GM23338 (cell line): ENCODE data around the gene UCKL1. TPM values are rescaled to one million over a fixed set of nuclear protein-coding genes. Genes with fewer than 3 reads are reported as not detected.
A peak's percentile ranks its signal among the peaks of the same experiment; 100 is the strongest.
"Not testable (repeated sequence)": the region's sequence is repeated elsewhere in the genome, so short reads cannot be mapped to it uniquely, and the experiment has no call there.

ENCODE experiments used
- ATAC-seq: fragments of 200-7000 bp; cut with Tn5 transposase; 3 replicates; pipeline ENCODE4 v1.9.1; 2020
- DNase-seq: peaks from one replicate; pipeline ENCODE4 v3.0.0-alpha.2; 2015; ENCODE audit warnings: low spot score
- H2AFZ ChIP-seq: fragments of 200-600 bp; sonication (generic); 2 replicates; pipeline ENCODE4 v1.8.0; 2016; ENCODE audit warnings: antibody characterized with exemption, mild to moderate bottlenecking, moderate library complexity
- H3F3A ChIP-seq: fragments of 200-600 bp; sonication (generic); replicated peaks from 2 replicates; pipeline ENCODE4 v1.8.0; 2017; ENCODE audit warnings: antibody characterized with exemption, mixed run types, low read depth
- H3K27ac ChIP-seq: fragments of 200-600 bp; sonication (generic); 2 replicates; pipeline ENCODE4 v1.6.1; 2016; ENCODE audit warnings: low read depth
- H3K27me3 ChIP-seq: fragments of 200-600 bp; sonication (generic); 2 replicates; pipeline ENCODE4 v1.8.0; 2016; ENCODE audit warnings: mild to moderate bottlenecking, mixed run types, moderate library complexity; ENCODE audit not compliant: insufficient read depth
- H3K36me3 ChIP-seq: fragments of 200-600 bp; sonication (generic); 2 replicates; pipeline ENCODE4 v1.8.0; 2016; ENCODE audit warnings: mild to moderate bottlenecking; ENCODE audit not compliant: insufficient read depth
- H3K4me1 ChIP-seq: fragments of 200-600 bp; sonication (generic); 2 replicates; pipeline ENCODE4 v1.8.0; 2016; ENCODE audit warnings: mild to moderate bottlenecking, moderate library complexity; ENCODE audit not compliant: insufficient read depth
- H3K4me2 ChIP-seq: fragments of 200-600 bp; sonication (generic); 2 replicates; pipeline ENCODE4 v1.7.1; 2017; ENCODE audit warnings: mixed run types
- H3K4me3 ChIP-seq: fragments of 200-600 bp; sonication (generic); 2 replicates; pipeline ENCODE4 v1.6.1; 2016; ENCODE audit warnings: mixed run types
- H3K79me2 ChIP-seq: fragments of 200-600 bp; sonication (generic); replicated peaks from 2 replicates; pipeline ENCODE4 v1.8.0; 2017; ENCODE audit warnings: mild to moderate bottlenecking; ENCODE audit not compliant: insufficient read depth
- H3K9me2 ChIP-seq: fragments of 200-600 bp; sonication (generic); 2 replicates; pipeline ENCODE4 v1.8.0; 2017; ENCODE audit not compliant: insufficient read depth
- H4K20me1 ChIP-seq: fragments of 200-600 bp; sonication (generic); replicated peaks from 2 replicates; pipeline ENCODE4 v1.8.0; 2017; ENCODE audit warnings: mild to moderate bottlenecking; ENCODE audit not compliant: insufficient read depth
- H3K27ac Mint-ChIP-seq: 2 replicates; pipeline ENCODE4 v1.8.0; 2020; ENCODE audit warnings: inconsistent platforms, mild to moderate bottlenecking, moderate library complexity, mixed read lengths
- H3K27me3 Mint-ChIP-seq: 3 replicates; pipeline ENCODE4 v1.8.0; 2022; ENCODE audit warnings: low read depth, mild to moderate bottlenecking, moderate library complexity, mixed read lengths, inconsistent platforms; ENCODE audit not compliant: insufficient read depth, poor library complexity
- H3K36me3 Mint-ChIP-seq: 3 replicates; pipeline ENCODE4 v1.8.0; 2021; ENCODE audit warnings: low read depth, mild to moderate bottlenecking, inconsistent platforms, moderate library complexity, mixed read lengths
- H3K4me1 Mint-ChIP-seq: 3 replicates; pipeline ENCODE4 v1.8.0; 2020; ENCODE audit warnings: mild to moderate bottlenecking, inconsistent platforms, mixed read lengths
- H3K4me3 Mint-ChIP-seq: 3 replicates; pipeline ENCODE4 v1.8.0; 2021; ENCODE audit warnings: moderate library complexity, mild to moderate bottlenecking, inconsistent platforms, mixed read lengths
- H3K9me3 Mint-ChIP-seq: 3 replicates; pipeline ENCODE4 v1.8.0; 2020; ENCODE audit warnings: moderate library complexity, mild to moderate bottlenecking, inconsistent platforms, mixed read lengths
- CREB1 ChIP-seq: fragments of 250-450 bp; sonication (Bioruptor Pico); IDR thresholded peaks from 2 replicates; pipeline ENCODE4 v1.5.0; 2020; ENCODE audit warnings: low read depth, mild to moderate bottlenecking, moderate library complexity
- CTCF ChIP-seq, 2 experiments: fragments of 200-600 bp in 1 of 2; sonication (generic) in 1 of 2; conservative IDR thresholded peaks; 2 replicates each; pipeline versions ENCODE4 v1.5.1 to v1.6.1; 2016 to 2017; ENCODE audit warnings: antibody characterized with exemption in 2 of 2, low read depth in 2 of 2, mild to moderate bottlenecking in 2 of 2, moderate library complexity in 1 of 2
- EZH2 ChIP-seq: fragments of 200-600 bp; sonication (generic); IDR thresholded peaks from one replicate; pipeline ENCODE4 v1.8.0; 2017; ENCODE audit warnings: antibody characterized with exemption, mild to moderate bottlenecking, low read depth; ENCODE audit not compliant: unreplicated experiment
- EZH2phosphoT487 ChIP-seq: fragments of 200-600 bp; sonication (generic); IDR thresholded peaks from one replicate; pipeline ENCODE4 v1.8.1; 2018; ENCODE audit warnings: antibody characterized with exemption; ENCODE audit not compliant: unreplicated experiment
- JUNB ChIP-seq: IDR thresholded peaks from one replicate; pipeline ENCODE4 v1.6.1; 2016; ENCODE audit warnings: antibody characterized with exemption; ENCODE audit not compliant: unreplicated experiment
- NANOG ChIP-seq: IDR thresholded peaks from 2 replicates; pipeline ENCODE4 v1.6.1; 2016; ENCODE audit warnings: antibody characterized with exemption, borderline replicate concordance
- POLR2AphosphoS5 ChIP-seq: IDR thresholded peaks from 2 replicates; pipeline ENCODE4 v1.6.1; 2016; ENCODE audit warnings: antibody characterized with exemption, low read depth
- STAT1 ChIP-seq: IDR thresholded peaks from one replicate; pipeline ENCODE4 v1.6.1; 2016; ENCODE audit warnings: antibody characterized with exemption; ENCODE audit not compliant: unreplicated experiment
- ZNF114 ChIP-seq: fragments of 250-450 bp; sonication (Bioruptor Pico); IDR thresholded peaks from 2 replicates; pipeline ENCODE4 v1.5.0; 2020; ENCODE audit warnings: mild to moderate bottlenecking, moderate library complexity
- ZNF331 ChIP-seq: fragments of 250-450 bp; sonication (Bioruptor Pico); IDR thresholded peaks from 2 replicates; pipeline ENCODE4 v1.5.0; 2020; ENCODE audit warnings: low read depth, mild to moderate bottlenecking, moderate library complexity
- polyA plus RNA-seq: library from polyadenylated mRNA; unstranded; fragments of >200 nt; fragmentation: Nextera tagmentation; extraction: Ambion mirVana; gene quantifications from 2 replicates; pipeline ENCODE4 v1.2.1, GENCODE V29; 2016
- total RNA-seq: library from RNA; depleted of rRNA; stranded (reverse); fragments of >200 nt; shearing (Covaris generic); gene quantifications from 2 replicates; pipeline ENCODE4 v1.2.3, GENCODE V29; 2014
- TF ChIP-seq, protein P1 (sequence below): IDR thresholded peaks from one replicate; pipeline ENCODE4 v1.6.1; 2018; ENCODE audit warnings: antibody characterized with exemption; ENCODE audit not compliant: unreplicated experiment

The UCKL1 gene
- total and polyA plus RNA-seq, 2 experiments from 2014 or later, result 56.8 to 82.5 TPM

GRCh38 chr20:63960654-63961621, 4.7 kb upstream of the UCKL1 start:
- not testable (repeated sequence) for DNase-seq

GRCh38 chr20:63959699-63960075, 3.5 kb upstream of the UCKL1 start:
- TF ChIP-seq EZH2, result no peak
- no peak for TF ChIP-seq STAT1
- no peak for TF ChIP-seq ZNF114 (CRISPR knock-in tag)
- TF ChIP-seq JUNB, result no peak
- Mint-ChIP-seq H3K36me3 (peaks cover 27% of the 10 kb centered on the region; the same call in 2 of the 3 replicates), H3K27me3 (peaks cover 9% of the 10 kb centered on the region), H3K4me1 (peaks cover 23% of the 10 kb centered on the region), H3K9me3 (no peaks in the 10 kb centered on the region), H3K4me3 (no peak overlapping the region; the same call in 2 of the 3 replicates), H3K27ac (no peak overlapping the region; the same call in 1 of the 2 replicates)
- ATAC-seq (no peak), DNase-seq (no peak)
- no peak overlapping the region for H2AFZ ChIP-seq
- H4K20me1 ChIP-seq, result peaks cover 7% of the 10 kb centered on the region
- H3K36me3 ChIP-seq, result no peaks in the 10 kb centered on the region
- H3F3A ChIP-seq, result 0 out of 2 replicates have a peak, but pooled peaks cover 11% of the 10 kb centered on the region
- no peak overlapping the region for H3K4me3 ChIP-seq
- H3K79me2 ChIP-seq, result peaks cover 12% of the 10 kb centered on the region
- H3K4me2 ChIP-seq, result no peak overlapping the region
- H3K27ac ChIP-seq, result no peak overlapping the region
- H3K27me3 ChIP-seq, result no peaks in the 10 kb centered on the region
- no peaks in the 10 kb centered on the region for H3K9me2 ChIP-seq
- H3K4me1 ChIP-seq, result peaks cover 18% of the 10 kb centered on the region

More at GRCh38 chr20:63960654-63961621, 4.7 kb upstream of the UCKL1 start:
- H3K9me2 ChIP-seq, H3K9me3 Mint-ChIP-seq, H3K4me2 ChIP-seq, H3K27me3 Mint-ChIP-seq, H2AFZ ChIP-seq, ATAC-seq, H3K27ac Mint-ChIP-seq, H3K4me3 ChIP-seq, H3K79me2 ChIP-seq, H3K36me3 ChIP-seq, H3K27me3 ChIP-seq, H3K4me3 Mint-ChIP-seq, H4K20me1 ChIP-seq, H3K27ac ChIP-seq: not testable (repeated sequence)
- peaks cover 21% of the 10 kb centered on the region for H3K4me1 Mint-ChIP-seq
- Histone ChIP-seq H3F3A (0 out of 2 replicates have a peak, but pooled peaks cover 11% of the 10 kb centered on the region), H3K4me1 (peaks cover 18% of the 10 kb centered on the region)
- H3K36me3 Mint-ChIP-seq, result peaks cover 27% of the 10 kb centered on the region; the same call in 2 of the 3 replicates

DNA sequence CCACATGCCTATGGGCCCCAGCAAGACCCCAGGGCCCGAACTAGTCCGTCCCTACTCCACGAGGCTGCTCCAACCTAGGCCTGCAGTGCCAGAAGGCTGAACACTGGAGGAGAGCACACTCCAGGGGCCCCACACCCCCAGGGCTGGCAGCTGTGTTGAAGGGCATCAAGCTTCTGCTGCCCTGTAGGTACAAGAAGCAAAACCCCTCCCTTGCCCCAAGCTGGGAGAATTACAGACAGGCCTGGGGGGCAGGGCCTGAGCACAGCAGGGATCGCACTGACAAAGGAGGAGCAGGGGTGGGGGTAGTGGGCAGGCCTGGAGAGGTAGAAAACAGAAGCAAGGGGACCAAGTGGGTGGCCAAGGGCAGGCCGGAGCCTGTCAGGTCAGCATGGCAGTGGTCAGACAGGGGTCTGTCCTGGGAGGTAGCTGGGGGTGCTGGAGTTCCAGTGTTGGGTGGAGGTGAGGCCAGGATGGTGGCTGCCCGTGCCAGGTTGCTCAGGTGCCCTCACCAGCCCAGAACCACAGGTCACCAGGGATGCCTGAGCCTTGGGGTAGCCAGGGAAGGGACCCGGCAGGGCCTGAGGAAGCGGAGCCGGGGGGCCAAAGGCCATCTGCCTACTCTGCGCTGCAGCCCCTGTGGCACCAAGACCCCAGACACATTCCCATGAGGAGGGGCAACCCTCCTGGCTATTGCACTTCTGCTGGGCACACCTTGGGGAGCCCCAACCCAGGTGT, 2.9 kb upstream of the UCKL1 start:
- Histone ChIP-seq H3K9me2 (no peaks in the 10 kb centered on the region), H3K4me1 (peaks cover 18% of the 10 kb centered on the region), H3F3A (0 out of 2 replicates have a peak, but pooled peaks cover 11% of the 10 kb centered on the region), H3K4me2 (peak overlapping the region; percentile 62), H3K36me3 (no peaks in the 10 kb centered on the region), H3K4me3 (0 out of 2 replicates have a peak overlapping the region, but pooled peaks have one; percentile 20), H2AFZ (no peak overlapping the region), H3K79me2 (peaks cover 17% of the 10 kb centered on the region), H4K20me1 (peaks cover 12% of the 10 kb centered on the region), H3K27me3 (no peaks in the 10 kb centered on the region), H3K27ac (peak overlapping the region; percentile 63; the same call in 1 of the 2 replicates)
- ATAC-seq (peak; percentile 0; the same call in 1 of the 3 replicates), DNase-seq (no peak)
- H3K4me1 Mint-ChIP-seq, result peaks cover 28% of the 10 kb centered on the region
- H3K27ac Mint-ChIP-seq, result no peak overlapping the region
- peak overlapping the region; percentile 32; the same call in 1 of the 3 replicates for H3K4me3 Mint-ChIP-seq
- H3K9me3 Mint-ChIP-seq, result no peaks in the 10 kb centered on the region
- H3K27me3 Mint-ChIP-seq, result peaks cover 10% of the 10 kb centered on the region
- peaks cover 29% of the 10 kb centered on the region; the same call in 2 of the 3 replicates for H3K36me3 Mint-ChIP-seq
- TF ChIP-seq POLR2AphosphoS5, result no peak
- TF ChIP-seq CTCF (conservative IDR thresholded peaks at IDR 0.05; ENCODE audit: low read depth in 2 of 2), result no peak
- no peak for TF ChIP-seq NANOG
- no peak for TF ChIP-seq CREB1
- TF ChIP-seq, protein P1, sequence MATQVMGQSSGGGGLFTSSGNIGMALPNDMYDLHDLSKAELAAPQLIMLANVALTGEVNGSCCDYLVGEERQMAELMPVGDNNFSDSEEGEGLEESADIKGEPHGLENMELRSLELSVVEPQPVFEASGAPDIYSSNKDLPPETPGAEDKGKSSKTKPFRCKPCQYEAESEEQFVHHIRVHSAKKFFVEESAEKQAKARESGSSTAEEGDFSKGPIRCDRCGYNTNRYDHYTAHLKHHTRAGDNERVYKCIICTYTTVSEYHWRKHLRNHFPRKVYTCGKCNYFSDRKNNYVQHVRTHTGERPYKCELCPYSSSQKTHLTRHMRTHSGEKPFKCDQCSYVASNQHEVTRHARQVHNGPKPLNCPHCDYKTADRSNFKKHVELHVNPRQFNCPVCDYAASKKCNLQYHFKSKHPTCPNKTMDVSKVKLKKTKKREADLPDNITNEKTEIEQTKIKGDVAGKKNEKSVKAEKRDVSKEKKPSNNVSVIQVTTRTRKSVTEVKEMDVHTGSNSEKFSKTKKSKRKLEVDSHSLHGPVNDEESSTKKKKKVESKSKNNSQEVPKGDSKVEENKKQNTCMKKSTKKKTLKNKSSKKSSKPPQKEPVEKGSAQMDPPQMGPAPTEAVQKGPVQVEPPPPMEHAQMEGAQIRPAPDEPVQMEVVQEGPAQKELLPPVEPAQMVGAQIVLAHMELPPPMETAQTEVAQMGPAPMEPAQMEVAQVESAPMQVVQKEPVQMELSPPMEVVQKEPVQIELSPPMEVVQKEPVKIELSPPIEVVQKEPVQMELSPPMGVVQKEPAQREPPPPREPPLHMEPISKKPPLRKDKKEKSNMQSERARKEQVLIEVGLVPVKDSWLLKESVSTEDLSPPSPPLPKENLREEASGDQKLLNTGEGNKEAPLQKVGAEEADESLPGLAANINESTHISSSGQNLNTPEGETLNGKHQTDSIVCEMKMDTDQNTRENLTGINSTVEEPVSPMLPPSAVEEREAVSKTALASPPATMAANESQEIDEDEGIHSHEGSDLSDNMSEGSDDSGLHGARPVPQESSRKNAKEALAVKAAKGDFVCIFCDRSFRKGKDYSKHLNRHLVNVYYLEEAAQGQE, result no peak
- TF ChIP-seq ZNF114 (CRISPR knock-in tag), result no peak
- TF ChIP-seq ZNF331 (CRISPR knock-in tag), result no peak
- no peak for TF ChIP-seq EZH2
- TF ChIP-seq JUNB, result no peak
- no peak for TF ChIP-seq STAT1
- no peak for TF ChIP-seq EZH2phosphoT487
